GM18868 (cell line): ENCODE results near the gene LRIT1.

Experiments used
- ATAC-seq: cut with Tn5 transposase; IDR thresholded peaks from one replicate; pipeline ENCODE4 v1.9.1; 2021; ENCODE audit warnings: mild to moderate bottlenecking, moderate library complexity; ENCODE audit not compliant: unreplicated experiment

LRIT1 gene

GRCh38 chr10:84195044-84195830, 46.1 kb downstream of the LRIT1 start:
- peak; percentile 1 for ATAC-seq

- ATAC-seq: peak; percentile 62
Measured at GRCh38 chr10:84194424-84195043, 46.8 kb downstream of the LRIT1 start, which contains the start of gene CDHR1. CDHR1 (plus strand) TSS chr10:84194537; CDS start chr10:84194761, 224 bp downstream.

- peak; percentile 4 for ATAC-seq
Measured at GRCh38 chr10:84193846-84194423, 47.4 kb downstream of the LRIT1 start.

GRCh38 chr10:84193327-84193726, 48.0 kb downstream of the LRIT1 start:
- ATAC-seq: no peak

- no peak for ATAC-seq
Measured at GRCh38 chr10:84191106-84191505, 50.2 kb downstream of the LRIT1 start.

- ATAC-seq: no peak
Measured at GRCh38 chr10:84190621-84191020, 50.7 kb downstream of the LRIT1 start.

GRCh38 chr10:84188815-84189214, 52.5 kb downstream of the LRIT1 start:
- ATAC-seq: no peak

- ATAC-seq: no peak
Measured at GRCh38 chr10:84185526-84186175, 55.7 kb downstream of the LRIT1 start.

- ATAC-seq: peak; percentile 42
Measured at GRCh38 chr10:84184517-84184916, 56.8 kb downstream of the LRIT1 start.

- ATAC-seq: no peak
Measured at GRCh38 chr10:84181631-84182030, 59.7 kb downstream of the LRIT1 start.
